A549 (cell line): Measurements from ENCODE around the gene GLDC. TPM values are rescaled to one million over a fixed set of nuclear protein-coding genes. Genes with fewer than 3 reads are reported as not detected.

Experiments used
- polyA plus RNA-seq, 4 experiments: library from polyadenylated mRNA; depleted of rRNA in 3 of 4; stranded (reverse); fragments of >200 nt; fragmentation: RNase III in 1 of 4; extraction: RNeasy Plus Mini Kit Qiagen cat#74134 plus additional on column Dnase treatment in 1 of 4; gene quantifications; 2 replicates in 3 of 4; 3 replicates in 1 of 4; pipeline ENCODE4 v1.2.3, GENCODE V29; 2011 to 2017
- small RNA-seq, 6 experiments: library from RNA; depleted of rRNA; stranded (forward); fragments of <200 nt; gene quantifications; one replicate each; pipeline ENCODE3, GENCODE V24; 2012

Gene GLDC
- polyA plus RNA-seq, 2 of the 4 experiments (the other 2 are of a cell fraction): 16.7 to 18.8 TPM

Small RNA genes lying within 50 kb of the gene (small RNA-seq; reads per million reads assigned to genes)
- gene RN7SL123P (0 reads per million in 6 experiments), gene RN7SL25P (0 reads per million in 6 experiments)

Other genes starting within 250 kb of the GLDC start
- gene UHRF2, start 232.5 kb downstream of the GLDC start, polyA plus RNA-seq (2011; rRNA removed): 60.6 and 74.3 TPM in 2 replicates
- gene UHRF2, start 232.5 kb downstream of the GLDC start, polyA plus RNA-seq (2017; fragmentation: RNase III; extraction: RNeasy Plus Mini Kit Qiagen cat#74134 plus additional on column Dnase treatment): 25.8 to 28.6 TPM (median 28.5 TPM) in 3 replicates
- 15.6 and 16.2 TPM in 2 replicates for gene KDM4C, start 112.2 kb upstream of the GLDC start, polyA plus RNA-seq (2011; rRNA removed)
- gene KDM4C, start 112.2 kb upstream of the GLDC start, polyA plus RNA-seq (2017; fragmentation: RNase III; extraction: RNeasy Plus Mini Kit Qiagen cat#74134 plus additional on column Dnase treatment): 8.9 to 10.6 TPM (median 9.6 TPM) in 3 replicates